K562 (cell line): Measurements from ENCODE around the gene STRA8. TPM values are rescaled to one million over a fixed set of nuclear protein-coding genes. Genes with fewer than 3 reads are reported as not detected.

Experiments used
- BMI1 ChIP-seq: fragments of 150-350 bp; IDR thresholded peaks from 2 replicates; pipeline ENCODE4 v1.6.1; 2014; ENCODE audit warnings: low read length
- CBX1 ChIP-seq: sonication (generic); IDR thresholded peaks from 2 replicates; pipeline ENCODE4 v1.6.1; 2016; ENCODE audit warnings: antibody characterized with exemption, low read depth, mild to moderate bottlenecking
- CC2D1A ChIP-seq: fragments of 450-650 bp; IDR thresholded peaks from 2 replicates; pipeline ENCODE4 v1.6.1; 2017; ENCODE audit warnings: mild to moderate bottlenecking
- CXXC5 ChIP-seq: fragments of 250-450 bp; sonication (Bioruptor Pico); IDR thresholded peaks from 2 replicates; pipeline ENCODE4 v1.8.0; 2022; ENCODE audit warnings: inconsistent platforms, mild to moderate bottlenecking, moderate library complexity
- ESRRA ChIP-seq: fragments of 450-650 bp; IDR thresholded peaks from 2 replicates; pipeline ENCODE4 v1.6.1; 2014; ENCODE audit warnings: low read depth, mild to moderate bottlenecking, moderate library complexity, borderline replicate concordance
- HLTF ChIP-seq: fragments of 450-650 bp; IDR thresholded peaks from 2 replicates; pipeline ENCODE4 v1.6.1; 2016
- NR4A1 ChIP-seq, 2 experiments: fragments of 250-450 bp in 1 of 2; fragments of 450-650 bp in 1 of 2; sonication (Bioruptor Pico) in 1 of 2; IDR thresholded peaks; 2 replicates each; pipeline versions ENCODE4 v1.4.0 to v1.6.1; 2016 to 2020; ENCODE audit warnings: mild to moderate bottlenecking in 2 of 2, missing compliant biosample characterization in 1 of 2, missing genetic modification characterization in 1 of 2, moderate library complexity in 1 of 2
- POLR2G ChIP-seq: fragments of 200-400 bp; formaldehyde crosslinking; IDR thresholded peaks from 2 replicates; pipeline ENCODE4 v1.6.1; 2017; ENCODE audit warnings: low read depth, mild to moderate bottlenecking, antibody characterized with exemption, low read length, moderate library complexity
- SMARCE1 ChIP-seq: fragments of 450-650 bp; IDR thresholded peaks from 2 replicates; pipeline ENCODE4 v1.7.1; 2016; ENCODE audit warnings: mild to moderate bottlenecking
- TFAP4 ChIP-seq: sonication (generic); formaldehyde crosslinking; IDR thresholded peaks from 2 replicates; pipeline ENCODE4 v1.8.0; 2022; ENCODE audit warnings: missing genetic modification reagents, mild to moderate bottlenecking, moderate library complexity, borderline replicate concordance
- ZBTB7A ChIP-seq: IDR thresholded peaks from 2 replicates; pipeline ENCODE4 v1.6.1; 2011; ENCODE audit warnings: low read depth, mild to moderate bottlenecking, low read length, moderate library complexity, borderline replicate concordance; ENCODE audit not compliant: control insufficient read depth
- ZNF121 ChIP-seq: sonication (generic); formaldehyde crosslinking; conservative IDR thresholded peaks from 2 replicates; pipeline ENCODE4 v1.8.0; 2022; ENCODE audit warnings: missing genetic modification reagents
- ZNF134 ChIP-seq: fragments of 250-450 bp; sonication (Bioruptor Pico); conservative IDR thresholded peaks from 2 replicates; pipeline ENCODE4 v1.4.0; 2020
- ZNF695 ChIP-seq: fragments of 450-650 bp; formaldehyde crosslinking; IDR thresholded peaks from 2 replicates; pipeline ENCODE4 v1.4.0; 2020; ENCODE audit warnings: mild to moderate bottlenecking, moderate library complexity
- polyA plus RNA-seq, 8 experiments: library from polyadenylated mRNA; depleted of rRNA in 4 of 8; stranded (reverse) in 5 of 8; unstranded in 3 of 8; fragments of >200 nt; fragmentation: Nextera tagmentation in 2 of 8; fragmentation: Illumina TruSeq in 1 of 8; extraction: Ambion mirVana in 2 of 8; extraction: Trizol in 1 of 8; gene quantifications; 2 replicates each; pipeline versions ENCODE4 v1.2.1 to v1.2.3, GENCODE V29; 2011 to 2014; ENCODE audit warnings: inconsistent platforms in 1 of 8, missing spikeins in 1 of 8
- total RNA-seq, 7 experiments: library from RNA; depleted of rRNA in 6 of 7; stranded (reverse); fragments of >200 nt in 6 of 7; fragmentation: Illumina TruSeq in 2 of 7; extraction: Trizol in 2 of 7; gene quantifications; 2 replicates each; pipeline versions ENCODE4 v1.2.1 to v1.2.3, GENCODE V29; 2011 to 2021; ENCODE audit warnings: low replicate concordance in 1 of 7
- TF ChIP-seq, protein P1 (sequence below), 2 experiments: IDR thresholded peaks; 2 replicates each; pipeline ENCODE4 v1.6.1; 2011; ENCODE audit warnings: borderline replicate concordance in 1 of 2, control low read depth in 1 of 2, low read depth in 1 of 2, low read length in 1 of 2, mild to moderate bottlenecking in 1 of 2, mixed read lengths in 1 of 2, moderate library complexity in 1 of 2; ENCODE audit not compliant: insufficient read depth in 1 of 2, insufficient read length in 1 of 2, poor library complexity in 1 of 2, severe bottlenecking in 1 of 2; ENCODE audit errors: extremely low read depth in 1 of 2

Gene STRA8
- total and polyA plus RNA-seq, 9 of the 15 experiments (the other 6 are each of a cell fraction or from before 2014, with no cell fraction given): not detected

- TF ChIP-seq ZNF121 (CRISPR knock-in tag) (no peak), ZBTB7A (peak; percentile 82), CBX1 (peak; percentile 68; the same call in 1 of the 2 replicates), TFAP4 (CRISPR knock-in tag) (peak; percentile 43; the same call in 1 of the 2 replicates), BMI1 (no peak), CXXC5 (peak; percentile 41), POLR2G (peak; percentile 59), ESRRA (0 out of 2 replicates have a peak, but pooled peaks have one; percentile 26), SMARCE1 (no peak), HLTF (no peak), ZNF695 (no peak), CC2D1A (peak; percentile 36; the same call in 1 of the 2 replicates), NR4A1 (CRISPR knock-in tag; IDR thresholded peaks at IDR 0.05) (no peak), NR4A1 (tag; IDR thresholded peaks at IDR 0.05) (no peak), ZNF134 (CRISPR knock-in tag) (no peak)
- TF ChIP-seq, protein P1, sequence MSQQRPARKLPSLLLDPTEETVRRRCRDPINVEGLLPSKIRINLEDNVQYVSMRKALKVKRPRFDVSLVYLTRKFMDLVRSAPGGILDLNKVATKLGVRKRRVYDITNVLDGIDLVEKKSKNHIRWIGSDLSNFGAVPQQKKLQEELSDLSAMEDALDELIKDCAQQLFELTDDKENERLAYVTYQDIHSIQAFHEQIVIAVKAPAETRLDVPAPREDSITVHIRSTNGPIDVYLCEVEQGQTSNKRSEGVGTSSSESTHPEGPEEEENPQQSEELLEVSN (IDR thresholded peaks at IDR 0.05; ENCODE audit: borderline replicate concordance in 1 of 2, extremely low read depth in 1 of 2, insufficient read depth in 1 of 2, insufficient read length in 1 of 2, low read depth in 1 of 2, low read length in 1 of 2, poor library complexity in 1 of 2, severe bottlenecking in 1 of 2): peak in 1 of 2 experiments; percentile 40
Measured at GRCh38 chr7:135238112-135238744, 4.6 kb downstream of the STRA8 start (continued).
